ENCODE results near the gene DVL3. TPM values are rescaled to one million over a fixed set of nuclear protein-coding genes. Genes with fewer than 3 reads are reported as not detected.

Gene DVL3
- total and polyA plus RNA-seq, 10 of the 15 experiments (the other 5 are each of a cell fraction or from before 2014, with no cell fraction given): 2.2 to 39.7 (median 14.5) TPM

DNA sequence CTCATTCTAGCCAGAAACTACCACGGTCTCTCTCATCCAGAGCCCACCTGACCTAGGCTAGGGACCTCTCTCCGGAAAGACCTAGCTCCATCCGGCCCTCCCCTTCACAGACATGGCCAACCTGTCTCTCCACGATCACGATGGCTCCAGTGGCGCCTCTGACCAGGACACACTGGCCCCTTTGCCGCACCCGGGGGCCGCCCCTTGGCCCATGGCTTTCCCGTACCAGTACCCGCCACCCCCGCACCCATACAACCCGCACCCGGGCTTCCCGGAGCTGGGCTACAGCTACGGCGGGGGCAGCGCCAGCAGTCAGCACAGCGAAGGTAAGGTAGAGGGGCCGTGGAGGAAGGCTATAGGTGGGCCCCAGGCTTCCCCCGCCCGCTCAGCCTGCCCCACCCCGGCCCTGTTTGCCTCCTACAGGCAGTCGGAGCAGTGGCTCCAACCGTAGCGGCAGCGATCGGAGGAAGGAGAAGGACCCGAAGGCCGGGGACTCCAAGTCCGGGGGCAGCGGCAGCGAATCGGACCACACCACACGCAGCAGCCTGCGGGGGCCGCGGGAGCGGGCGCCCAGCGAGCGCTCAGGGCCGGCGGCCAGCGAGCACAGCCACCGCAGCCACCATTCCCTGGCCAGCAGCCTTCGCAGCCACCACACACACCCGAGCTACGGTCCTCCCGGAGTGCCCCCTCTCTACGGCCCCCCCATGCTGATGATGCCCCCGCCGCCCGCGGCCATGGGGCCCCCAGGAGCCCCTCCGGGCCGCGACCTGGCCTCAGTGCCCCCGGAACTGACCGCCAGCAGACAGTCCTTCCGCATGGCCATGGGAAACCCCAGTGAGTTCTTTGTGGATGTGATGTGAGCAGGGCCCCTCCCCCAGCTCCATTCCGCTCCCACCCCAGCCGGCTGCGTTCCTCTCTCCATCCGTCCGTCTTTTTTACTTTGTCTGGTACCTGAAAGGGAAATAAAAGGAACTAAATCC, 15.0 kb downstream of the DVL3 start:
- SMC1A ChIA-PET (ENCODE audit: uncharacterized antibody, unreplicated experiment): no interaction called here
- DNase-seq (ENCODE audit: low read depth, low spot score) (no peak), FAIRE-seq (no peak), ATAC-seq (no peak)
- no peaks in the 10 kb centered on the region; the same call in 1 of the 2 replicates for H3K4me1 ChIP-seq (ENCODE audit: control insufficient read depth, insufficient read depth, low read length)
- no peak for TF ChIP-seq HDAC2 (IDR thresholded peaks at IDR 0.05)
- no peak for TF ChIP-seq ZNF274 (IDR thresholded peaks at IDR 0.05; ENCODE audit: insufficient read depth, insufficient read length)
- no peak for TF ChIP-seq IRF5 (IDR thresholded peaks at IDR 0.05; ENCODE audit: borderline replicate concordance)
- no peak for TF ChIP-seq CBFB (IDR thresholded peaks at IDR 0.05; ENCODE audit: low read depth)
- no peak for TF ChIP-seq IRF3 (IDR thresholded peaks at IDR 0.05)
- POLR2A ChIA-PET: no interaction called here
- in situ Hi-C loops (cut with MboI): no loop called here
- H4K20me1 ChIP-seq (ENCODE audit: control insufficient read depth, insufficient read depth): no peaks in the 10 kb centered on the region
- H2AFZ ChIP-seq (ENCODE audit: control insufficient read depth, low read depth, low read length): no peak overlapping the region
- intact Hi-C loops (cut with micrococcal nuclease; ENCODE audit: unreplicated experiment): no loop called here
- no peak overlapping the region for H3K9ac ChIP-seq (ENCODE audit: control insufficient read depth, insufficient read depth, low read length)
- no peaks in the 10 kb centered on the region for H3K27me3 ChIP-seq (replicated peaks in 1 of 2; ENCODE audit: control insufficient read depth in 2 of 2, insufficient read depth in 2 of 2, low read length in 1 of 2)
- H3K4me2 ChIP-seq (ENCODE audit: control insufficient read depth, insufficient read depth): no peak overlapping the region
- WGBS (ENCODE audit: insufficient coverage, insufficient replicate concordance, low lambda C conversion rate, missing lambda C conversion rate): 97% methylated on average over 46 of the region's 66 CpGs
- RAD21 ChIA-PET (ENCODE audit: unreplicated experiment): no interaction called here
- H3K36me3 ChIP-seq (ENCODE audit: control insufficient read depth in 2 of 2, insufficient read depth in 2 of 2, low read length in 1 of 2): peaks cover 3 to 15% of the 10 kb centered on the region in 2 experiments; a peak in 3 of 4 replicates
- H3K79me2 ChIP-seq (ENCODE audit: control insufficient read depth, insufficient read depth, low read length): peaks cover 6% of the 10 kb centered on the region
- BruUV-seq (replicated peaks): no TSS peak
- H3K27ac ChIP-seq (ENCODE audit: control insufficient read depth, insufficient read depth): no peak overlapping the region
- no peaks in the 10 kb centered on the region for H3K9me3 ChIP-seq (replicated peaks; ENCODE audit: control insufficient read depth, insufficient read depth, low read length)
- CTCF ChIA-PET: no interaction called here
- H3K4me3 ChIP-seq: no peak overlapping the region
